Neutrophil (primary cell): ENCODE results near the gene CARD19.

Experiments
- H3K27ac ChIP-seq: fragments of 200-600 bp; sonication (generic); 2 replicates; pipeline ENCODE4 v1.5.1; 2016; ENCODE audit warnings: mild to moderate bottlenecking, moderate library complexity
- H3K27me3 ChIP-seq: fragments of 200-600 bp; sonication (generic); 2 replicates; pipeline ENCODE4 v1.6.0; 2016; ENCODE audit warnings: mild to moderate bottlenecking
- H3K36me3 ChIP-seq: fragments of 200-600 bp; sonication (generic); 2 replicates; pipeline ENCODE4 v1.5.1; 2017
- H3K4me1 ChIP-seq, 2 experiments: fragments of 200-600 bp in 1 of 2; sonication (generic) in 1 of 2; 1 replicate in 1 of 2; 2 replicates in 1 of 2; pipeline versions ENCODE4 v1.5.1 to v1.6.1; 2013 to 2016; ENCODE audit warnings: low read depth in 1 of 2, low read length in 1 of 2, mild to moderate bottlenecking in 1 of 2, moderate library complexity in 1 of 2; ENCODE audit not compliant: control insufficient read depth in 1 of 2, insufficient read depth in 1 of 2
- H3K4me3 ChIP-seq, 2 experiments: fragments of 200-600 bp in 1 of 2; sonication (generic) in 1 of 2; 1 replicate in 1 of 2; 2 replicates in 1 of 2; pipeline ENCODE4 v1.5.1; 2013 to 2016; ENCODE audit warnings: low read depth in 1 of 2, low read length in 1 of 2, mild to moderate bottlenecking in 1 of 2, moderate library complexity in 1 of 2
- H3K9me3 ChIP-seq: fragments of 200-600 bp; sonication (generic); 2 replicates; pipeline ENCODE4 v1.5.1; 2016
- TF ChIP-seq, protein P1 (sequence below): fragments of 200-600 bp; sonication (generic); IDR thresholded peaks from 2 replicates; pipeline ENCODE4 v1.5.1; 2016; ENCODE audit warnings: antibody characterized with exemption

CARD19 gene

GRCh38 chr9:93126151-93126781 is 30.2 kb downstream of the CARD19 start:
- Histone ChIP-seq H3K9me3 (no peaks in the 10 kb centered on the region), H3K27ac (peak overlapping the region; percentile 100), H3K4me1 (peaks cover 79 to 89% of the 10 kb centered on the region in 2 experiments), H3K27me3 (no peaks in the 10 kb centered on the region), H3K4me3 (peak overlapping the region; percentile 43 to 94), H3K36me3 (peaks cover 100% of the 10 kb centered on the region)
- TF ChIP-seq, protein P1, sequence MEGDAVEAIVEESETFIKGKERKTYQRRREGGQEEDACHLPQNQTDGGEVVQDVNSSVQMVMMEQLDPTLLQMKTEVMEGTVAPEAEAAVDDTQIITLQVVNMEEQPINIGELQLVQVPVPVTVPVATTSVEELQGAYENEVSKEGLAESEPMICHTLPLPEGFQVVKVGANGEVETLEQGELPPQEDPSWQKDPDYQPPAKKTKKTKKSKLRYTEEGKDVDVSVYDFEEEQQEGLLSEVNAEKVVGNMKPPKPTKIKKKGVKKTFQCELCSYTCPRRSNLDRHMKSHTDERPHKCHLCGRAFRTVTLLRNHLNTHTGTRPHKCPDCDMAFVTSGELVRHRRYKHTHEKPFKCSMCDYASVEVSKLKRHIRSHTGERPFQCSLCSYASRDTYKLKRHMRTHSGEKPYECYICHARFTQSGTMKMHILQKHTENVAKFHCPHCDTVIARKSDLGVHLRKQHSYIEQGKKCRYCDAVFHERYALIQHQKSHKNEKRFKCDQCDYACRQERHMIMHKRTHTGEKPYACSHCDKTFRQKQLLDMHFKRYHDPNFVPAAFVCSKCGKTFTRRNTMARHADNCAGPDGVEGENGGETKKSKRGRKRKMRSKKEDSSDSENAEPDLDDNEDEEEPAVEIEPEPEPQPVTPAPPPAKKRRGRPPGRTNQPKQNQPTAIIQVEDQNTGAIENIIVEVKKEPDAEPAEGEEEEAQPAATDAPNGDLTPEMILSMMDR = no peak

GRCh38 chr9:93126825-93127368 is 30.9 kb downstream of the CARD19 start:
- H3K36me3 ChIP-seq = peaks cover 100% of the 10 kb centered on the region
- H3K27me3 ChIP-seq = no peaks in the 10 kb centered on the region
- H3K4me3 ChIP-seq = peak overlapping the region; percentile 43 to 94
- TF ChIP-seq, protein P1 = no peak
- peaks cover 79 to 89% of the 10 kb centered on the region in 2 experiments for H3K4me1 ChIP-seq
- no peaks in the 10 kb centered on the region for H3K9me3 ChIP-seq
- H3K27ac ChIP-seq = peak overlapping the region; percentile 100

DNA sequence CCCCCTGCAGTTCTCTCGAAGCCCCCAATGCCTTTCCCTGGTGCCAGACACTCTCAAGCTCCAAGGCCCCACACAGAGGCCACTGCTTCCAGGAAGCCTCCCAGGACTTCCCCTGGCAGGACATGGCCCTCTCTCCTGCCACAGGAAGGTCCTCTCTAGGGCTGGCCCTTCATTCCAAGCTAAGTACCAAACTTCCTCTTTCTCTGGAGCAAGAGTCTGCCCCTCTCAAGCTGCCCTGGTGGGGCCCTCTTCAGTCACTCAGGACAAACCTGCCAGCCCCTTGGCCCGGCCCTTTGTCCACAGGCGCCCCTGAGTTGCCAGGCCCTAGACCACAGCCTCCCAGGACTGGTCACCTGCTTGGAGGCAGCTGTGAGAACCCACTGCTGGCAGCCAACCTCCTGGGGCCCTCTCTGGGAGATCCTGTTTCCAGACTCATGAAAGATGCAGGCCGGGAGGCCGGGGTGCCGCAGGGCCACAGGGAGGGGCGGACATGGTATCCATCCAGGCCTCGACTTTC is 31.4 kb downstream of the CARD19 start:
- peaks cover 79 to 89% of the 10 kb centered on the region in 2 experiments for H3K4me1 ChIP-seq
- TF ChIP-seq, protein P1 = no peak
- H3K4me3 ChIP-seq = peak overlapping the region; percentile 43 to 94
- no peaks in the 10 kb centered on the region for H3K9me3 ChIP-seq
- H3K36me3 ChIP-seq = peaks cover 100% of the 10 kb centered on the region
- H3K27ac ChIP-seq = peak overlapping the region; percentile 100
- H3K27me3 ChIP-seq = no peaks in the 10 kb centered on the region

DNA sequence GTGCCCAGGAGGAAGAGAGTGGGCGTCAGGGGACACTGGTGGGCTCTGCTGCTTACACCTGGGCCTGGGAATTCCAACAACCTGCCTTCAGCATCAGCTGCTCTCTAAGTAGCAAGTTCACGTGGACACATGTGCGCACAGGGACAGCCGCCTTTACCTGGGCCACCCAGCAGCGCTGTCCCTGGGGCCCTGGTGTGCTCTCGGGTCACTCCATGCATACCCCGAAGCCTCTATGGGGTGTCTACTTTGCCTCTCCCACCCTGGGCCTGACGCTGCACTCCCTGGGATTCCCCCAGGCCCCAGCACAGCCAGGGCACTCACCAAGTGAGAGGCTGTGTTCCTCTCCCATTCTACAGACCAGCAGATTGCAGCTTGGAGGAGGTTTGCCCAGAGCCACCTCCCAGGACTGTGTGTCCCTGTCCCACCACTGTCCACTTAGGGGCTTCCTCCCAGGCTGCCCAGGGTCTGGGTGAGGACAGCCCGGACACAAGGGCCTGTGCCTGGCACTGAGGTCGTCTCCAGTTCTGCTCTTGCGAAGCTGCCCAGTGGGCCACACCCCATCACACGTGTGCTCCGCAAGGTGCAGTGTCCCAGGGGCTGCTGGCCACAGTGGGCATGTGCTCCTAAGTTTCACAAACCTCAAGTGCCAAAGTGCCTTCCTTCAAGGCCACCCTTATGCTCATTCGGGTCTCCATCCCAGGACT is 32.1 kb downstream of the CARD19 start:
- Histone ChIP-seq H3K27ac (peak overlapping the region; percentile 100), H3K4me1 (peaks cover 79 to 89% of the 10 kb centered on the region in 2 experiments), H3K27me3 (no peaks in the 10 kb centered on the region), H3K4me3 (peak overlapping the region; percentile 43 to 94), H3K9me3 (no peaks in the 10 kb centered on the region), H3K36me3 (peaks cover 98% of the 10 kb centered on the region)
- TF ChIP-seq, protein P1 = no peak

- TF ChIP-seq, protein P1 = no peak
- no peaks in the 10 kb centered on the region for H3K9me3 ChIP-seq
- peaks cover 79 to 83% of the 10 kb centered on the region in 2 experiments for H3K4me1 ChIP-seq
- H3K27me3 ChIP-seq = no peaks in the 10 kb centered on the region
- H3K36me3 ChIP-seq = peaks cover 92% of the 10 kb centered on the region
- H3K27ac ChIP-seq = peak overlapping the region; percentile 100
- H3K4me3 ChIP-seq = peak overlapping the region; percentile 93 to 94
Observed at GRCh38 chr9:93128715-93129224, 32.8 kb downstream of the CARD19 start.
